KG1 (cell line): ENCODE measurements around the gene FOXF1.

Source experiments
- DNase-seq: peaks from one replicate; lab custom pipeline; 2025; lab: John Stamatoyannopoulos, UW

Gene FOXF1

DNA sequence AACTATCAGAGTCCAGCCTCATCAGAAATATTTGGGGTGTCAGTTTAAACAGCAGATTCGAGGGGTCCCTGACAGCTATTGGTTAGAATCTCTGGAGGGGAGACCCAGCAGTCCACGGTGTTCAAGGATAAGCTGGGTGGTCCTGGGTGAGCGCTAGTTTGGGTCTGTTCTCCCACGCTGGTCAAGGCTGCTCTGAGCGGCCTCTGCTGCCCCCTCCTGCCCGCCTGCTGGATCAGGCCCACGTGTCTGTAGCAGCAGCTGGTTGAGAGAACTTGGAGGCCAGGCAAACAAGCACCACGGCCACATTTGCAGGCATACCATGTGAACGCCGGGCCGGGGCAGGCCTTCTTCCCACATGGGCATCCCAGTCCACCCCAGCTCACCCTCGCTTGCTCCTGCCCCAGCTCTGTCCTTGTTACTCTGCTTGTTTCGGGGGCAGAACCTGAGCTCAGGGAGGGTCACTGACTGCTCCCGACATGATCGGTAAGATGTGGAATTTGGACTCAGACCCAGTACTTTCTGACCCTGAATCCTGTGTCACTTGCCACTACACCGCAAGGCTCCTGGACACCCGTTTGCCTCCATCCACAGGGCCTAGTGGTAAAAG lies 7.4 kb downstream of the FOXF1 start:
- DNase-seq = no peak

DNA sequence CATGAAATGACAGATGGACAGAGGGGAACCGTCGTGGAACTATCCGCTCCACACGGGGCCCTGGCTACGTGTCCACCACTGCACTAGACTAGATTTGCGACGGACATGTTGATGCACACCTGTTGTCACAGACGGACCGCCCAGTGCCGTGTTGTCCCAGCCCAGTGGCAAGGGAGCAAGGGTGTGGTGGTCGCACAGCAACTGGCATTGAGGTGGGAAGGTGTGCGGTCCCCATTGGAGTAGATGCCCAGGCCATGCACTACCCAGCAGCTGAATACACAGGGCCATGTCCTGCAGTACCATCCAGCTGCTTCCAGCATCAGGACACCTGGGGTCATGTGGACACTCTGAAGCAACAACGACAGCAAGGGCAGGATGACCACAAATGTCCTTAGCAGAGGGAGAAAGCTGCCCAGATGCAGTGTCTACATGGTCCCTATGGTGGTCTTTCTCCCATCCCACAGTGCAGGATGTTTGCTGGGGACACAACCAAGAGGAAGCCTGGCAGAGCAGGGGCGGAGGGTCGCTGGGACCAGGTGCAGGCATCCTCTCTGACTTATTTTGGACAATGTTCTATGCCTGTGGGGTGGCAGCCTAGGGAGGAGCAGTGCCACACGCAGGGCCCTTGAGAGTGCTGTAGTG lies 8.8 kb downstream of the FOXF1 start:
- no peak for DNase-seq

DNA sequence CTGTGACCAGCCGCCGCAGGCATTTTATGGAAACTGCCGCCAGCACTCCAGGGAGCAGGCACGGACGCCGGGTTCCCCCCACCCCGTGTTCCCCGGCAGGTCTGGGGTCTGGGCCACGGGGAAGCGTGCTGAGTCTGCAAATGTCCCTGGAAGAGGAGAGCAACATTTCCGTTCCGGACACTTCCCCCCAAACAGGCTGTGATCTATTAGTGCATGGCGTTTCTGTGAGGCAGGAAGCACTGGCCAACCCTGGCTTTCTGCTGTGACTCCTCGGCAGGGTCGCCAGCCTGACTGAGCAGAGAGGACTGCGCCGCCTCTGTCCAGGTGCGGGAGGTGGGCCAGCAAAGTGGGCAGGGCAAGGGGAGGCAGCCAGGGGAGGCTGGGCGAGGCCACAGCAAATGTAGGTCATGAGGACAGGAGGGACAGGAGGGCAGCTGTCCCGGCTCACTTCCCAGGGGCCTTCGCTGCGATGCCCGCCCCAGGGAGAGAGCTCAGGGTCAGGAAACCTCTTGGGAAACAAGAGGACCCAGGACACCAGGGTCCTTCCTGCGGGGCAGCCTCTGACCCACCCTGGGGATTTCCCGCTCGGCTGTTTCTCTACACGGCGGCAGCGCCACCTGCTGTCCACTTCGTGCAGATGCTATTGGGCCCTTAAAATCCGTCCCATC lies 9.5 kb downstream of the FOXF1 start:
- DNase-seq = no peak

DNA sequence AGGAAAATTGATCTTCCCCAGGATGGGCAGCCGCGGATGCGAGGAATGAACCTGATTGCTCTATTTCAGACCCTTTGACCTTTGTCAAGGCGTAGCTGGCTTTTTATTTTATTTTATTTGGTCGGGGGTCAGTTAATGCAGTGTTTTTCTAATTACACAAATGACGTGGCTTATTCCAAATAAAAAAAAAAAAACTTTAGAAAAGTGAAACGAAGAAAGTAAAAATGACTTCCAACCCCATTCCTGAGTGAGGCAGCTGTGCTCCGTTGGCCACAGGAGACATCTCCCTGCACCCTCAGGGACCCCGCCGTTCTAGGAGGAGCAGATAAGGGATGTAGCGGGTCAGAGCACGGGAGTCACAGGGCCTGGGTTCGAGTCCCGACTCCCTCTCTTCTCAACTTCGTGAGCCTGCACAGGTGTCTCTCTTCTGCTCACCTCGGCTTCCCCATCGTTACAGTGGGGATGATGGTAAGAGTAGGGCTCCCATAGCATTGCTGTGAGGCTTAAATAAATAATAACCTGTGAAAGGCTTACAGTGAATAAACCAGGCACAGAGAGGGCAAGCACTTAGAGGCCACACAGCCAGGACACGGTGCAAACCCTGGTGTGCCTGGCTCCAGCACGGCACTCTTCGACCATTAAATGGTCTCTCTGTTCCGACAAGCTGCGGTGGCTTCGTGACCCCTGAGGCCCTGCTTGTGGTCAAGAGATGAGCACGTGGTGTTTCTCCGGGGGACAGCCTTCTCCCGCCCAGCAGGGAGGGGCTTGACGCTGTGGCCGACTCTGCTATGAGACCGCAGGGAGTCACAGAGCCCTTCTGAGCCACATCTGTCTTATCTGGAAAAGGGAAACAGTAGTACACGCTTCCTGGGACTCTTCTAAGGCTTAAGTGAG lies 10.2 kb downstream of the FOXF1 start:
- DNase-seq = no peak

DNA sequence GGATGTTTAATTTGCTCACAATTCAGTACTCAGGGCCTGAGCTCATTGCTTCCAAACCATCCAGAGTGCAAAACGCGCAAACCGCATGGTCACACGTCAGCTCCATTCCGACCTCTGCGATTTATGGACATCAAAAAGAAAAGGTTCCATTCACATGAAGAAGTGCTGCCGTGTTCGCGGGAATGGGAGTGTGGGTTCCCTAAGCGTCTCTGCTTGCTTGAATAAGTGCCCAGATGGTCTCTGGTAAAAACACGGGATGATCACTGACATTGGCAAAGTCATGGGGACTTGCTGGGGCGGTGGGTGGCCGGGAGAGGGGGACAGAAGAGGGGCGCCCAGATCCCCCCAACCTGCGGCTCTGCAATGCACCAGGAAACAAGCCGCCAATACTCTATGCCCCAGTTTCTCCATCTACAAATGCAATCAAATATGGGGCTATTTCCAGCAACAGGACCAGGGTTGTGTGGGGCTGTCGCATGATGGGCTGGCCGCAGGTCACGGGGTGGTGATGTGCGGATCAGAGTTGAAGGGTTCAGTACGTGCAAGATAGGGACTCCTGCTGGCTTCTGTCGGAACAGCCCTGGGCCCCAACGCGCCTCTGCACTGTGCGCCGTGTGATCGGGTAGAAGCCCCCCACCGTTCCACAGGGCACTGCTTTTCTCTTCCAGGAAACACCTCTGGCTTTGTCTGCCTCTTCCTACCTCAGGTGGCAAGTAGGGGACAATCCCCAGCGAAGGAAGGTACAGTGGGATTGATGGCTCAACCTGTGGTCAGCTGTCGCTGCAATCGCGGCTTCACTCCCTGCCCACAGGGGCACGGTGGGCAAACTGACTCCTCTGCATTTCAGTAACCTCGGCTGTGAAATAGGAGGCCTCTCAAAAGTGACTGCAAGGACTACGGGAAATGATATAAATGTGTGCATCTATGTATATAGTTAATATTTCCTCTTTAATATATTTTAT lies 11.2 kb downstream of the FOXF1 start:
- DNase-seq = no peak

DNA sequence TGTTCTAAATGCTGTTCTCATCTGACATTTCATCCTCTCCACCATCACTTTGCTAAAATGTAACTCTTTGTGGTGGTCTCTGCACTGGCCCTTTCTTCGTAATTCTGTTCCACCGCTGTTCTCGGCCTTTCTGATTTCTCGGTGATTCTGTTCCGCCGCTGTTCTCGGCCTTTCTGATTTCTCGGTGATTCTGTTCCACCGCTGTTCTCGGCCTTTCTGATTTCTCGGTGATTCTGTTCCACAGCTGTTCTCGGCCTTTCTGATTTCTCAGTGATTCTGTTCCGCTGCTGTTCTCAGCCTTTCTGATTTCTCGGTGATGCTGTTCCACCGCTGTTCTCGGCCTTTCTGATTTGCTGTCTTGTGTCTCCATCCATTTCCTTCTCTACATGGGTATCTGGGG lies 12.3 kb downstream of the FOXF1 start:
- no peak for DNase-seq

DNA sequence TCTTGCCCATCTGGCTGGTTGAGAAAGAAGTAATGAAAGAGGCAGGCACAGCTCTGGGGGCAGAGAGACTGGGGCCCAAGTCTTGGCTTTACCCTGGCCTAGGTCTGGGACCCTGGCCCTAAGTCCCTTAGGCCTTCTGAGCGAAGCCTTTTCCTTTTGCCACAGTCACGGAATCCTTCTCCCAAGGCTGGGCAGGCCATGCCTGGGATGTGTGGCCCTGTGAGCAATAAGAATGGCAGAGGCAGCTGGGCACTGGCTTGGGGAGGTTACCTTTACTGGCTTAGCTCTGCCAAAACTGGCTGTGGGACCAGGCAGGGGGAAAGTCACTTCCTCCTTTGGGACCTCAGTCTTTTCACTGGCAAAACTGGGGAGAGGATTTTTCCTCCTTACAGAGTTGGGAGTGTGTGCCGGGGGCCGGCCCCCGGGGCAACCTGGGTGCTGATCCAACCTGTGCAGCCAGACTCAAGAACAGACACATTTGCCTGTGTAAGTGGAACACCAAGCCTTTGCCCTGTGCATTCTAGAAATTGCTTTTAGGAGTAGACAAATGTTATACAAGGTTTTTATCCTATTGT lies 12.9 kb downstream of the FOXF1 start:
- DNase-seq = no peak

DNA sequence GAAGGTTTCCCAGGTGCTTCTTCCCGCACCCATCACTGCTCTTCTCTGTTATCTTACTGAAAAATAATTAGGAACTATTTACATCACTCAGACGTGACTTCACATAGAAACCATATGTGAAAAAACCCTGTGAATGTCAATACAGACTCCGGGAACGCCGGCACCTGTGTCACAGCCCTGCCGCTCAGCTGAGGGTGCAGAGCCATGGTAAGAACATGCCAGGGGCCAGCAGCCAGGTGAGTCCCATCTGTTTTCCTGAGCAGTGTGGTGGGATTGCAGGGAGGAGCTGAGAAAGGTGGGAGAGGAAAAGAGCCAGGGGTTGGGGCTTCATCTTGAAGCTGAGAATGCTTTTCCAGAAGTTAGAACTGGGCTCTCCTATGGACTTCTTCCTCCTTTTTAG lies 13.7 kb downstream of the FOXF1 start:
- DNase-seq = no peak

DNA sequence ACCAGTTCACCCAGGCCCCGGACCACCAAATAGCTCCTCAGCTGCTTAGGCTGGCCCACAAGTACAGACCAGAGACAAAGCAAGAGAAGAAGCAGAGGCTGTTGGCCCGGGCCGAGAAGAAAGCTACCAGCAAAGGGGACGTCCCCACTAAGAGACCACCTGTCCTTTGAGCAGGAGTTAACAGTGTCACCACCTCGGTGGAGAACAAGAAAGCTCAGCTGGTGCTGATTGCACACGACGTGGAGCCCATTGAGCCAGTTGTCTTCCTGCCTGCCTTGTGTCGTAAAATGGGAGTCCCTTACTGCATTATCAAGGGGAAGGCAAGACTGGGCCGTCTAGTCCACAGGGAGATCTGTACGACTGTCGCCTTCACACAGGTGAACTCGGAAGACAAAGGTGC lies 15.4 kb downstream of the FOXF1 start:
- no peak for DNase-seq

DNA sequence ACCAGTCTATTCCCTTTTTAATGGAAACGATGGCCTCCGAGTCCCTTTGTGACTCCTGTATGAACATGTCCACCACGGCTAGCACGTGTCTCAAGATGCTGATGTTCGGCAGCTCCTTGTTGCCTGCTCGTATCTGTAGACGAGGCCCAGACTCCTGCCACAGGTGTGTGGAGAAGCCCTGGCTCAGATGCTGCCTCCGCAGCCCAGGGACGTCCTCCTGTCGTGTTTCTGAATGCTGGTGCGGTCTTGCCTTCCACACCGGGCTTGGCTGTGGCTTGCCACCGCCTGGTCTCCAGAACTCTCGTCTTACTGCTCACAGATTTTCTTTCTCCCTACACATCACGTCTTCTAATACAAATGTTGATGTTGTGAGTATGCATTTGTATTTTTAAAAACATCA lies 17.0 kb downstream of the FOXF1 start:
- DNase-seq = no peak

DNA sequence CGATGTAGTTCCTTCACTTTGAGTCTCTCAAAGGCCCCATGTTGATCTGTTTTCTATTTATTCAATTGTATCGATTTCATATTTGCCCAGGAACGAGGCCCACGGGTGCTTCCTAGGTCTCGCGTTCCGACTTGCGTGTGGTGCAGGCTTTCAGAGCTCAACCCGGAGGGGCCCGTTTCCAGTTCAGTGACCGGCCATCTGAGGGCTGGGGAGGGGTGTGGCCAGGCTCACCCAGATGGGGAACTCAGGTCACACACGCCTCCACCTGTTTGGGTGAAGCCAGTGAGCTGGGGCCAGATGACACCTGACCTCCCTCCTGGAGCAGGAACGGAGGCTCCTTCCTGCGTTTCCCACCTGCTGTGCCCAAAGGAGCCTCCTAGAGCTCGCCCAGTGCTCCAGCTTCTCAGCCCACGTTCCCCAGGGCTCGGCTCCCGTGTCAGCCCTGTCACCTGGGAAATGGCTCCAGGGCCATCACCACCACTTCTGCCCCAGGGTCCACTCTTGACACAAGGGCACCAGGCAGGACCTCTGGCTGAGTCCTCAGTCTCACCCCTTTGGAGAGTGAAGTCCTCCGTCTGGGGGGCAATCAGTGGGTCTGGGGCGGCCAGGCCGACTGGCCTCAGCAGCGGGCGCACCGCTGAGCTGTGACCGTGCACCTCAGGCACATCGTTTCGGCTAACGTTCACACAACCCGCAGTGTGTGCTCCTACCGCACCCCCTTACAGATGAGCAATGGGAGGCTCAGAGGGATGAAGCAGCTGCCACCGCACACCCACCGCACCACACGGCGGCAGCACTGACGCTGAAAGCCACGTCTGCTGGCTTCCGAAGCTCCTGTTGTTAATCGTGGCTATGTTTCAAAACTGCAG lies 18.0 kb downstream of the FOXF1 start:
- no peak for DNase-seq

DNA sequence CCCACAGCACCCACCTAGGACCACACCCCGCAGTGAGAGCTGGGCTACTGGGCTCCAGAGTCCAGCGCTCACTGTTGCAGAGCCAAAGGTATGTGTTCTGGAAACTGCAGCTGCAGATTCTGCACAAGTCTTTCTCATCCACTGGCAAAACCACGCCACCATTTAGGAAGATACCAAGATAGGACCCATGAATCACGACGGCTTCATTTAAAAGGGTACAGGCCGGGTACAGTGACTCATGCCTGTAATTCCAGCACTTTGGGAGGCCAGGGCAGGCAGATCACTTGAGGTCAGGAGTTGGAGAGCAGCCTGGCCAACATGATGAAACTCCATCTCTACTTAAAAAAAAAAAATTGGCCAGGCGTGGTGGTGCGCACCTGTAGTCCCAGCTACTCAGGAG lies 18.8 kb downstream of the FOXF1 start:
- no peak for DNase-seq

DNA sequence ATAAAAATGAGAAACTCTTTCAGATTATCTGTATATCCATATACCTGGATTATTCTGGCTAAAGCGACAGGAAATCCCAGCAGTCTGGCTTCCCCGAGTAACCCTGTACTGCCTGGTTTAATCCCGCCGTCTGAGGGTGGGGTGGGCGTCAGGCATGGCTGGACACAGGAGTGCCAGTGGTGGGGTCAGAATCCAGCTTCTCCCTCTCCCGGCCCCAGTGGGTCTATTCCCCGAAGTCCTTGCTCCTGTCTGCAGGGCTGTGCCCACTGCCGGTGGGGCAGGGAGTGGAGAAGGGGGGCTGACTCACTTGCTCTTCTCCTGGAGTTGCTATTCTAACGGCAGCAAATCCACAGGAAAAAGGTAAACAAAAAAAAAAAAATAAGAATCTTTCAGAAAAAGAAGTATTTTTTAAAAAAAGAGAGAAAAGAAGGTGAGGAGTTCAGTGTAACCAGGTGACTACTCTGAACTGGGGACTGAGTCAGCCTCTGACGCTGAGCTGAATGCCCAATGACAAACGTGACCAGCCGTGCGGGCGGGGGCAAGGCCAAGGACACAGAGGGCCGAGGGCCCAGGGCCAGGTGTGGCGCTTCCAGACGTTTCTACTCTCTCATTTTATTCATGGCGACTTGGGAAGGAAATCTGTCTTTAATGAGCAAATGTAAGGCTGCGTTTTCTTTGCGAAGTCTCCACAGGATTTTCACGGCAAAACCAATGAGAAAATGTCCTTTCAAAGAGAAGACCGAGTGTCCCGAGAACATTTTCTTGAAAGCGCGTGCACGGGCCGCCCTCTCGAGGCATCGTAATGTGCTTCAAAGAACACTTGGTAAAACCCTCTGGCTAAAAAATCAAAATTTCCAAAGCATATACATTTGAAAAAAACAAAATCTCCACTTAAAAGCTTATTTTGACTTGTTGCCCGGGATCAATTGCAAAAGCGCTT lies 20.2 kb downstream of the FOXF1 start:
- no peak for DNase-seq

DNA sequence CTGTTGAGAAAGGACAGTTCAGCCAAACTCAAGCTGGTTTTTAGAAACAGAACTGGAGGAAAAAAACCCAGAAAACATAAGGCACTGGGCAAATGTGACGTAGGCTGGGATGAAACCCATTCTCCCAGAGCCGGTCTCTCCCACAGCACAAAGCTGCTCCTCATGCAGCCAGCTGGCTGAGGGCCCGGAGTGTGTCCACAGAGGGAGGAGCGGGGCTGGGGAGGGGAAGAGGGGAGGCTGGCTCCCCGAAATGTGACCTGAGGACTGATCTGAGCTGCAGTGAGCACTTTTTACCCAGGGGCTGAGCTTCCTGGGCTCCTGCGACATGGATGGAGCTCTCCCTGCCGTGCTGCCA lies 20.8 kb downstream of the FOXF1 start:
- no peak for DNase-seq

DNA sequence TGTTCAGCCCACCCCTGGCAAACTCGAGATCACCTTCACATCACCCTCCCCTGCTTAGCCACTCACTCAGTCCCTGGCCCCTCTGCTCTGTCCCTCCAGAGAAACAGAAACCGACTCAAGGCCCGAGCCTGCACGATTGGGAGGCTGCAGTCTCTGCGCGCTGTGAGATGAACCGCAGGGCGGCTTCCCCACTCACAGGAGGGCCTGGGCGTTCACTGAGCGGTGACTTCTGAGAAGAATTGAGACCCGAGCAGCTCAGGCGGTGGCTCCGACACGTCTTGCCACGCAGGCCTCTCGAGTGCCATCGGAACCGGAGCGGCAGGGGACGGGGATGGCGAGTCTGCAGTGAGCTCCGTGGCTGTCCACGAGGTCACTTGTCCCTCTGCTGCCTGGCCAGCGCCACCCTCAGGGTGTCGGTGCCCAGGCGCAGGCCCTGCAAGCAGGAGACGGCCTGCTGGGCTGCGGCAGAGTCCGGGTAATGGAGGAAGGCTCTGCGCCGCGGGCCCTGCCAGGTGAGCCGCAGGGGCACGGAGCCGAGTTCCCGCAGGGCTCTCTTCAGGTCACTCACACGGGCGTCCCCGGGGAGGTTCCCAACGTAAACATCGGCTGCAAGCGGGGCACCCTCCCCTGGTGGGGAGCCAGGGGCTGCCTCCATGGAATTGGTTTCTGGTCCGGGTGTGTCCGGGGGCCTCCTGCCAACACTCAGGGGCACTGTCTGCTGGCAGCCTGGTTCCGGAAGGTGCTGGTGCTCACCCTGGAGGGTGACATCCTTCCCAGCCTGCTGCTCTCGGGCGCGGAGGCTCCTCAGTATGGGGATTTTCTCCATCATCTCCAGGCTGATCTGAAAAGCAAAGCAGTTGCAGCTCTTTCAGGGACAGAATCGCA lies 21.6 kb downstream of the FOXF1 start:
- DNase-seq = no peak

DNA sequence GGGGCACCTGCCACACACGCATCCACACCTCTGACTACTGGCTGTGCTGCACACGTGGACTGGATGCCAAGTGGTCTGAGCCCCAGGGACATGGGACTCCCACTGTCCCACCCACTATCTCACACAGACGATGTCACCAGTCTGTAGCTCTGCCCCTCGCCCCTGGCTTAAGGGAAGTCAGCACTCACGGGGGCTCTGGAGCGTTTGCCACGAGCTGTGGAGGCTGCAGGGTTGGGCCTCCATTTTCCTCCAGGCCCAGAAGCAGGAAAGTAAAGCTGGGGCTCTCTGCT lies 22.1 kb downstream of the FOXF1 start:
- DNase-seq = no peak

DNA sequence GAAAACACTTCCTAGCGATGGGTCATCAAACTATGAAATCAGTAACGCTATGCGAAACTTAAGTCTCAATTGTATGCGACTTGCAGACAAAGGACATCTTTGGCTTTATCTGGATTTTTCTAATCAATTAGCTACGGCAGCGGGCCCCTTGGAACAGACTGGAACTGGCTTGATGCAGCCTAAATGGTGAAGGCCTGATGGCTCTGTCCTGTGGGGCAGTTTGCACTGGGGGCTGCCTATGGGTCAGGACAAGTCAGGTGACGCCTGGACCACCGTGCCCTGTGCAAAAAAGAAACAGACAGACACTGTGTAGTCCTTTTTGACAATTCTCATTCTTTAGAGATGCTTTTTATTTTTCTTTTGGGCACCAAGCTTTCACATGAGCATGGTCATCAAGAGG lies 22.7 kb downstream of the FOXF1 start:
- DNase-seq = no peak

DNA sequence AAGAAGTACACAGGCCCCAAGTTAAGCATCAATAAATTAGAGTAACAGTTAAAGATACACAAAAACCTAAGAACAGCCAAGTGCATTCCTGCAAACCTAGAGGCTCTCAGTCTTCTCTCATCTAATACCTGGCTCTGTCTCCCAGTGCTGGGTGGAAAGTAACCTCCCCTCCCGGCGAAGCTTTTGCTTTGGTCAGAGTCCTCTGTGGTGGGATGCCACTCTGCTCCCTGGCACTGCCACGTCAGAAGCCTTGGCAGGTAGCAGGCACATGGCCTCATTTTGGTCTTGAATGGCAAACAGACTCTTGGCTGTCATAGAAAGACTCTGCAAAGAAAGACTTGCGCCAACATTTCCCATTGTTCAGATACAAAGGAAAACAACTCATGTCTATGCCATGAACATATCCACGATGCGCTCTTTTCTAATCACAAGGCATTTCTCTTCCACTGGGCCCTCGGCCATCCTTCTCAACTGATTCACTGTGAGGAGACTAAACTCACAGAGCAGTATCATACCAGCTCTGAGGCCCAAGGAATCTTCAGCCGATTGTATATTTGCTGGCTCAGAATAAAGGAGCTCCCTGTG lies 23.5 kb downstream of the FOXF1 start:
- DNase-seq = no peak
